Jurkat, Clone E6-1 (cell line): ENCODE results near the gene ALDH16A1. TPM values are rescaled to one million over a fixed set of nuclear protein-coding genes. Genes with fewer than 3 reads are reported as not detected.

Experiments
- DNase-seq: peaks from one replicate; pipeline ENCODE4 v3.0.0-alpha.2; 2011; ENCODE audit warnings: low read depth, low spot score
- H3K4me3 ChIP-seq: 2 replicates; pipeline ENCODE4 v1.5.1; 2011; ENCODE audit warnings: mild to moderate bottlenecking, low read length, control low read depth, moderate library complexity
- polyA plus RNA-seq: library from polyadenylated mRNA; unstranded; fragments of >200 nt; gene quantifications from one replicate; pipeline ENCODE4 v1.2.1, GENCODE V29; 2012; ENCODE audit warnings: missing spikeins; ENCODE audit not compliant: insufficient read length, insufficient read depth

Gene ALDH16A1
- 27.4 TPM for polyA plus RNA-seq

- H3K4me3 ChIP-seq, result peak within 1 kb of the TSS; percentile 99
- DNase-seq, result peak; percentile 96
Observed at GRCh38 chr19:49453013-49453756, at the start of gene ALDH16A1. ALDH16A1 (plus strand) TSS chr19:49453225; CDS start chr19:49453332, 107 bp downstream.

- H3K4me3 ChIP-seq, result no peak overlapping the region
- DNase-seq, result no peak
Observed at GRCh38 chr19:49403404-49404187, 49.4 kb upstream of the ALDH16A1 start.

- H3K4me3 ChIP-seq, result no peak overlapping the region
- no peak for DNase-seq
Observed at GRCh38 chr19:49407079-49407478, 45.9 kb upstream of the ALDH16A1 start.

GRCh38 chr19:49407482-49408015 is 45.5 kb upstream of the ALDH16A1 start:
- no peak for DNase-seq
- no peak overlapping the region for H3K4me3 ChIP-seq

GRCh38 chr19:49408816-49409440 is 44.1 kb upstream of the ALDH16A1 start:
- DNase-seq, result no peak
- peak overlapping the region; percentile 33 for H3K4me3 ChIP-seq

GRCh38 chr19:49409441-49410029 is 43.5 kb upstream of the ALDH16A1 start:
- H3K4me3 ChIP-seq, result peak overlapping the region; percentile 33
- DNase-seq, result peak; percentile 69

- no peak for DNase-seq
- H3K4me3 ChIP-seq, result no peak overlapping the region
Observed at GRCh38 chr19:49411681-49412326, 41.2 kb upstream of the ALDH16A1 start.

- H3K4me3 ChIP-seq, result no peak overlapping the region
- no peak for DNase-seq
Observed at GRCh38 chr19:49413348-49413747, 39.7 kb upstream of the ALDH16A1 start.

- DNase-seq, result no peak
- no peak overlapping the region for H3K4me3 ChIP-seq
Observed at GRCh38 chr19:49414256-49414655, 38.8 kb upstream of the ALDH16A1 start.

GRCh38 chr19:49415102-49415809 is 37.8 kb upstream of the ALDH16A1 start:
- H3K4me3 ChIP-seq, result no peak overlapping the region

GRCh38 chr19:49415810-49416200 is 37.2 kb upstream of the ALDH16A1 start:
- DNase-seq, result no peak
- no peak overlapping the region for H3K4me3 ChIP-seq

More at GRCh38 chr19:49415102-49415809, 37.8 kb upstream of the ALDH16A1 start:
- DNase-seq, result no peak

GRCh38 chr19:49417088-49417487 is 35.9 kb upstream of the ALDH16A1 start:
- DNase-seq, result no peak
- H3K4me3 ChIP-seq, result no peak overlapping the region

- DNase-seq, result no peak
- no peak overlapping the region for H3K4me3 ChIP-seq
Observed at GRCh38 chr19:49418511-49418910, 34.5 kb upstream of the ALDH16A1 start.

GRCh38 chr19:49419173-49419572 is 33.9 kb upstream of the ALDH16A1 start:
- no peak overlapping the region for H3K4me3 ChIP-seq
- no peak for DNase-seq

GRCh38 chr19:49420227-49420626 is 32.8 kb upstream of the ALDH16A1 start:
- DNase-seq, result no peak

GRCh38 chr19:49421039-49421877 is 31.8 kb upstream of the ALDH16A1 start:
- DNase-seq, result no peak
- H3K4me3 ChIP-seq, result no peak overlapping the region

More at GRCh38 chr19:49420227-49420626, 32.8 kb upstream of the ALDH16A1 start:
- no peak overlapping the region for H3K4me3 ChIP-seq

- DNase-seq, result no peak
- H3K4me3 ChIP-seq, result no peak overlapping the region
Observed at GRCh38 chr19:49421878-49422202, 31.2 kb upstream of the ALDH16A1 start.
